ENCODE results near the gene UHRF2. TPM values are rescaled to one million over a fixed set of nuclear protein-coding genes. Genes with fewer than 3 reads are reported as not detected.
"Not testable (repeated sequence)": the region's sequence is repeated elsewhere in the genome, so short reads cannot be mapped to it uniquely, and the experiment has no call there.

Gene UHRF2
- total RNA-seq, 1 donor from 2014 or later, result 99.9 TPM

GRCh38 chr9:6431038-6431437 is 18.0 kb downstream of the UHRF2 start:
- no peak for DNase-seq

DNA sequence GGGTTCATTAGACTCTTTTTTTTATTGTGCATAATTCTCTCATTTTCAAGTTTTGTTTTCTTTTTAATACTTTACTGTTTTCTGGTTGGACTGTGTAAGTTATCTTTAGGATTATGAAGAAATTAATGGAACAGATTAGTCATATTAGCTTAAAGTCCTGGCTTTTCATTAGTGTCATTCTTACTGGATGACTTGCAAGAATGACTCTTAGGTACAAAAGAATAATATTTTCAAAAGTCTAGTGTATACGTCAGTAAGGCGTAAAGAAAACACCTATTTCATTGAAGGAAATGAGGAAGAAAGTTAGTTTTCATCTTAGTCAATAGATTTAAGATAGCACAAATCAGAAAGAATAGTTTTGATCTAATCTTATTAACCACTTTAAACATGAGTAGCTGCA is 20.4 kb downstream of the UHRF2 start:
- peak; percentile 51 for DNase-seq

DNA sequence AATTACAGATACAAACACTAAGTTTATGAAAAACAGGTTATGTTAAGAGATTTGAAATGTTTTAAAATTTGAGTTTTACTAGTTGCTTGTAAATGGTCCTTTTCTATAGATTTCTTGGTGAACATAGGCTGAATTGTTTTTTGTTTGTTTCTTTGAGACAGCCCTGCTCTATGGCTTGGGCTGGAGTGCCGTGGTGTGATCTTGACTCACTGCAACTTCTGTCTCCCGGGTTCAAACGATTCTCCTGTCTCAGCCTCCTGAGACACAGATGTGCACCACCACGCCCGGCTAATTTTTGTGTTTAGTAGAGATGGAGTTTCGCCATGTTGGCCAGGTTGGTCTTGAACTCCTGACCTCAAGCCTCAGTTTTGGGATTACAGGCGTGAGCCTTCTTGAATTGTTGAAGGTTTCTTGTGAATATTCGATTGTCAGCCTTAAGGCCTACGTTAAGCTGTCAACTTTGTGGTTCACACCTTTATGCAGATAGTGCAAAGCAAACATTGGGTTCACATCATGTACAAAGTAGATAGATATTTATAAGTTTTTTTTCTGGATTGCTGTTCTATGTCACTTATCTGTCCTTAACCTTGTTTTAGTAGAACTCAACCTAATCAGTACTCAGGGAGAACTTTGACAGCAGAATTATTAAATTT is 26.2 kb downstream of the UHRF2 start:
- DNase-seq, result no peak

GRCh38 chr9:6440405-6440804 is 27.4 kb downstream of the UHRF2 start:
- no peak for DNase-seq

DNA sequence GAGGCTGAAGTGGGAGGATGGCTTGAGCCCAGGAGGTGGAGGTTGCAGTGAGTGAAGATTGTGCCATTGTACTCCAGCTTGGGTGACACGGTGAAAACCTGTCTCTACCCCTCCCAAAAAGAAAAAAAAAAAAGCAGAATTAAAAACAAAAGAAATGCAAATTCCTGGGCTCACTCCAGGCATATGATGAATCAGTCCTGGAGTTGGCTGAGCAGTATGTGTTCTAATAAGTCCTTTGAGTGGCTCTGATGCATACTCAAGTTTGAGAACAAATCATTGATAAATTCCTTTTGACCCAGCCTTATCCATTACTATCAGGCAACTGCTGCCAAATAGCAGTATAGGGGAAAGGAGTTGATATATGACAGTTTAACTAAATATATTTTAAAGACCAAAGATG is 28.3 kb downstream of the UHRF2 start:
- DNase-seq, result no peak

- no peak for DNase-seq
These were observed 30.7 kb downstream of the UHRF2 start for GRCh38 chr9:6443661-6444060.

- DNase-seq, result no peak
These were observed 31.1 kb downstream of the UHRF2 start for GRCh38 chr9:6444128-6444527.

DNA sequence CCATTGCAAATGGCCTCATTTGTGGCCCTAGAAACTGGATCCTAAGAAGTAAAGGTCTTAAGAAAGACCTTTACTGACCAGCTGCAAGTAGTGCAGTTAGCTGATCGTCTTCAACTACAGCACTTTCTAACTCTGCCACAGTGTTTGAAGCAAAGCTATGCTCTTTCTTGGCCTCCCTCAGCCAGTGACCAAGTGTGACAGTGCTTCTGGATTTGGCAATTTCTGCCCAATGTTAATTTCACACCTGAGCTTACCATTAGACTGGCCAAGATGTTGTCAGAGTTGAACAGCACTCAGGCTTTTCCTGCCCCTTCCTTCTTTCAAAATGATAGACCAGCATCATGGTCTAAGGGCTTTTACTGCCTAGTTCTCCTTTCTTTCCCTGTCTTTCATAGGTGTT is 36.1 kb downstream of the UHRF2 start:
- DNase-seq, result no peak

- DNase-seq, result peak; percentile 36
These were observed 36.6 kb downstream of the UHRF2 start for GRCh38 chr9:6449645-6450044.

DNA sequence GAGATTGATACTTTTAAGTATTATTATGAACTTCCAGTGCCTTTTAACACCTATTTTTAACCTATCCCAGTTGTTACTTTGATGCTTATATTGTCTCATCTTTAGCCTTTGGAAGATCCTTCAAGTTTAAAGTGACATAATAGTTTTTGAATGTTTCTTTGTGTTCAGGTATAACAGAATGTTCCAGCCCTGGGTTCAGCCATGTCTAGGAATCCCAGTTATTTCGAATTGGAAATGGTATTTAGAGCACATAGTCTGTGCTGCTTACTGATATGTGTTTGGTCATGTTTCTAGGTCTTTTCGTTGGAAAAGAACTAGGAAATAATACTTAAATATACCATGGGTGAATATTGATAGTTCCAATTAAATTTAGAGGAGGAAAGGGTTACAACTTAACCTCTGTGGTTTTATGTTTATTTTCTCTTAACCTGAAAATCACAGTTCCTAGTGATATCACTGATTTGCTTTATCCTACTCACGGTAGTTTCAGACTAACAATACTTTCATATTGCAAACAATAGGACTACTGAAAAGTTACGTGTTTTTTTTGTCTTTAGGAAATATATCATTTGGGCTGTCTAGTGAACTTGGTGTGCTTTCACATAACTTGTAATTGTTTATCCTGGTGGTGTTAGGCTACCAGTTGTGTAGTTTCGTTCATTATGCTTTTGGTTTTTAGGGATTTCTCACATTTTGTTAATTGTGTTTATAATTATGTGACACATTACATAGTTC is 37.8 kb downstream of the UHRF2 start:
- DNase-seq, result peak; percentile 47

DNA sequence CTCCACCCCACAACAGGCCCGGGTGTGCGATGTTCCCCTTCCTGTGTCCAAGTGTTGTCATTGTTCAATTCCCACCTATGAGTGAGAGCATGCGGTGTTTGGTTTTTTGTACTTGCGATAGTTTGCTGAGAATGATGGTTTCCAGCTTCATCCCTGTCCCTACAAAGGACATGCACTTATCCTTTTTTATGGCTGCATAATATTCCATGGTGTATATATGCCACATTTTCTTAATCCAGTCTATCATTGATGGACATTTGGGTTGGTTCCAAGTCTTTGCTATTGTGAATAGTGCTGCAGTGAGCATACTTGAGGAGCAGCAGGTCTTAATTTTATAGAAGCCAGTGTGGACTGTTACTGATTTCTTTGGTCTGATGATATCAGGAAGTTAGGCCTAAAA is 42.3 kb downstream of the UHRF2 start:
- not testable (repeated sequence) for DNase-seq

DNA sequence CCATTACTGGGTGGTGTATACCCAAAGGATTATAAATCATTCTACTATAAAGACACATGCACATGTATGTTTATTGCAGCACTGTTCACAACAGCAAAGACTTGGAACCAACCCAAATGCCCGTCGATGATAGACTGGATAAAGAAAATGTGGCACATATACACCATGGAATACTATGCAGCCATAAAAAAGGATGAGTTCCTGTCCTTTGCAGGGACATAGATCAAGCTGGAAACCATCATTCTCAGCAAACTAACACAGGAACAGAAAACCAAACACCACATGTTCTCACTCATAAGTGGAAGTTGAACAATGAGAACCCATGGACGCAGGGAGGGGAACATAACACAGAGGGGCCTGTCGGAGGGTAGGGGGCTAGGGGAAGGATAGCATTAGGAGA is 45.7 kb downstream of the UHRF2 start:
- not testable (repeated sequence) for DNase-seq

DNA sequence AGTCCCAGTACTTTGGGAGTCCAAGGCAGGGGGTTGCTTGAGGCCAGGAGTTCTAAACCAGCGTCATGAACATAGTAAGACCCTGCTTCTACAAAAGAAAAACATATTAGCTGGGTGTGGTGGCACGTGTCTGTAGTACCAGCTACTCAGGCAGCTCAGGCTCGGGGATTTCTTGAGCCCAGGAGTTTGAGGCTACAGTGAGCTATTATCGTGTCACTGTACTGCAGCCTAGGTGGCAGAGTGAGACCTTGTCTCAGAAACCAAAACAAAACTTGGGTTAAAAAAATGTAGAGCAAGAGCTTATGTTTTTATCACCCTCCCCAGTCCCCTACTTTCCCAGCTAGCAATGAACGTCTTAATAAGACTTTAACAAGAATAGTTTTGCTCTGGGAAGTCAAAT is 46.7 kb downstream of the UHRF2 start:
- DNase-seq, result no peak

DNA sequence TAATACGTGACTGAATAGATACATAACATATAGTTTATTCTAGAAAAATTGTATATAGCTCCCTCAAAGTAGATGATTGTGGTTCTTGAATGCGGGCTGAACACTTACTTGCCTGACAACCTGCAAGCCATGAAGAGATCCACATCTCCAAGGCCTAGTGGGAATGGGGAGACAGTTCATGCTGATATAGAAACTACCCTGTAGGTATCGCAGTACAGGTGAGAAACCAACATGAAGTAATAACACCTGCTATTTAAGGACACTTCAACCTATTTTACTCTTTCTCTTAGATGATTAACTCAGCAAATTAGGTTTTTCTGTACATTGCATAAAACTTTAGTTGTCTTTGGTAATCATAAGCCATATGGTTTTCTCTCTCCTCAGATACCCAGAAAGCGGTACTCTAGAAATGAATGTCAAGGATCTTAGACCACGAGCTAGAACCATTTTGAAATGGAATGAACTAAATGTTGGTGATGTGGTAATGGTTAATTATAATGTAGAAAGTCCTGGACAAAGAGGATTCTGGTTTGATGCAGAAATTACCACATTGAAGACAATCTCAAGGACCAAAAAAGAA is 47.3 kb downstream of the UHRF2 start:
- no peak for DNase-seq

- DNase-seq, result no peak
These were observed 48.6 kb downstream of the UHRF2 start for GRCh38 chr9:6461619-6462018.

DNA sequence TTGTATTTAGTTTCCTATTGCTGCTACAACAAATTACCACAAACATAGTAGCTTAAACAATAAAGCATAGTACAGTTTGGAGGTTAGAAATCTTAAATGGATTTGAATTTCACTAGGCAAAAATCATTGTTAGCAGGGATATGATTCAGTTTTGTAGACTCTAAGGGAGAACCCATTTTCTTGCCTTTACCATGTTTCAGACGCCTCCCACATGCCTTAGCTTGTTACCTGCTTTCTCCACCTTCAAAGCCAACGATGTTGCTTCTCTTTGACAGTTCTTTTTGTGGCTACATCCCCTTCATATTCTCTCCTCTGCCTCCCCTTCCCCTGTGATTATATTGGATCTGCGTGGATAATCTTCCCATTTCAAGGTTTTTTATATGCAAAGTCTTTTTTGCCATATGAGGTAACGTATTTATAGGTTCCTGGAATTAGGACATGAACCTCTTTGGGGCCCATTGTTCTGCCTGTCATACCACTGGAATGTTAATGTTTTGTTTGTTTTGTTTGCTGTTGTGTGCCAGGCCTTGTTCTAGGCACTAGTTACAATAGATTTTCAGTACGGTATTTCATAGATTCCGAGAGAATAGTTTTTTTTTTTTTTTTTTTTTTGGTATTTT is 54.1 kb downstream of the UHRF2 start:
- peak; percentile 77 for DNase-seq

- no peak for DNase-seq
These were observed 58.3 kb downstream of the UHRF2 start for GRCh38 chr9:6471231-6471850.

DNA sequence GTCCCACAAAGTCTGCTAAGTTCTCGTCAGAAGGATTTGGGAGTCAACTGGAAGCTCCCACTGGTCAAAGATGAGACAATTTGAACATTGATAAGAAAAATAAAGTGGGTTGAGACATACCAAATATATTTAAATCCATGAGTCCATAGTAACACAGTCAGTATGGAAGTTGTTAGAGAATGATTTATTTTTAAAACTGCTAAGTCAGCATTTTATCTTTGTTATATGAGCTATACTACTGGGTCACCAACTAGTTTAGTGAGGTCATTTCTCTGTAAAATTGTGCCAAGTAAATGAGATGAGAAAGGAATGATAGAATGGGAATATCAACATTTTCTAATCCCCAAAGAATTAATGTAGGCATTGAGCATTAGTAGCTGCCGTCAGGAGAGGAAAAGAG is 60.2 kb downstream of the UHRF2 start:
- DNase-seq, result no peak

DNA sequence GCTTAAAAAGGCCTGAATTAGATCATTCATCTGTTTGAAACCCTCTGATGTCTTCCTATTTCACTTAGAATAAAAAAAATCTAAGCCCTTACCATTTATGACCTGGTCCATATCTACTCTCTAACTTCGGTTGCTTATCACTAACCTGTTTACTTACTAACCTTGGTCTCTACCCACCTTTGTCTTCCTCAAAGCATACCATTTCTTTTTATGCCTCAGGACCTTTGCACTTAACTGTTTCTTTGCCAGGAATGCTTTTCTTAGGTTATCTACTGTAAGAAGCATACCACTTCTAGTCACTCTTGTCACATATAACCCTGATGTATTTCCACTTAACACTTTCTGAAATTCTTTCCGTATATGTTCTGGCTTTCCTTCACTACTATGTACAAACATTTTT is 67.0 kb downstream of the UHRF2 start:
- DNase-seq, result no peak

DNA sequence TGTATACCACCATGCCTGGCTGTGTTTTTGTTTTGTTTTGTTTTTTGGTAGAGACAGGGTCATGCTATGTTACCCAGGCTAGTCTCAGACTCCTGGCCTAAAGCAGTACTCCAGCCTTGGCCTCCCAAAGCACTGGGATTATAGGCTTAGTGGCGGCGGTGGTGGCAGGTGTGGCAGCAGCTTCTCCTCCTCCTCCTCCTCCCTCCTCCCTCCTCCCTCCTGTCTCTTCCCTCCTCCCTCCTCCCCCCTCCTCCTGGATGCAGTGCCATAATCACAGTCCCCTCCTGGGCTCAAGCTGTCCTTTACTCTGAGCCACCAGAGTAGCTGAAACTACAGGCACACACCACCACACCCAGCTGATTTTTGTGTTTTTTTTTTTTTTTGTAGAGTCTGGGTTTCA is 71.2 kb downstream of the UHRF2 start:
- DNase-seq, result no peak

GRCh38 chr9:6488395-6488794 is 75.4 kb downstream of the UHRF2 start:
- no peak for DNase-seq

GRCh38 chr9:6489099-6489498 is 76.1 kb downstream of the UHRF2 start:
- no peak for DNase-seq

- DNase-seq, result no peak
These were observed 77.9 kb downstream of the UHRF2 start for GRCh38 chr9:6490863-6491262.

Data from dermis blood vessel endothelial cell (primary cell).